Tibial nerve (tissue), 4 donors: ENCODE results near the gene TCF12. TPM values are rescaled to one million over a fixed set of nuclear protein-coding genes. Genes with fewer than 3 reads are reported as not detected.

Experiments used
- DNase-seq, 2 donors: peaks; one replicate each; pipeline ENCODE4 v3.0.0-alpha.2; 2019; ENCODE audit warnings: low spot score in 2 of 2
- H3K27ac ChIP-seq, 4 donors: fragments of 200-600 bp; sonication (generic) in 3 of 4; one replicate each; pipeline ENCODE4 v1.5.1; 2017 to 2019; ENCODE audit warnings: mild to moderate bottlenecking in 1 of 4
- H3K27me3 ChIP-seq, 2 donors: fragments of 200-600 bp; sonication (generic) in 1 of 2; one replicate each; pipeline versions ENCODE4 v1.5.1 to v1.6.0; 2017 to 2019
- H3K36me3 ChIP-seq, 3 donors: fragments of 200-600 bp; sonication (generic); one replicate each; pipeline ENCODE4 v1.5.1; 2018 to 2019
- H3K4me1 ChIP-seq, 4 donors: fragments of 200-600 bp; sonication (generic) in 3 of 4; one replicate each; pipeline ENCODE4 v1.5.1; 2017 to 2019
- H3K4me3 ChIP-seq, 4 donors: fragments of 200-600 bp; sonication (generic) in 3 of 4; one replicate each; pipeline ENCODE4 v1.5.1; 2017 to 2019; ENCODE audit warnings: mild to moderate bottlenecking in 1 of 4, moderate library complexity in 1 of 4
- H3K9me3 ChIP-seq, 4 donors: fragments of 200-600 bp; sonication (generic) in 3 of 4; one replicate each; pipeline ENCODE4 v1.5.1; 2017 to 2019
- CTCF ChIP-seq, 5 experiments: fragments of 200-600 bp in 3 of 5; fragments of 450-650 bp in 2 of 5; sonication (generic) in 3 of 5; IDR thresholded peaks; one replicate each; pipeline ENCODE4 v1.5.1; 2016 to 2019; ENCODE audit warnings: antibody characterized with exemption in 5 of 5, mild to moderate bottlenecking in 3 of 5, moderate library complexity in 2 of 5
- EP300 ChIP-seq, 2 donors: sonication (generic); formaldehyde crosslinking; IDR thresholded peaks; one replicate each; pipeline ENCODE4 v1.6.1; 2017; ENCODE audit warnings: antibody characterized with exemption in 2 of 2, mild to moderate bottlenecking in 1 of 2
- POLR2A ChIP-seq, 2 donors: fragments of 450-650 bp; IDR thresholded peaks; one replicate each; pipeline ENCODE4 v1.6.1; 2017; ENCODE audit warnings: antibody characterized with exemption in 2 of 2, mild to moderate bottlenecking in 2 of 2, moderate library complexity in 2 of 2
- WGBS, 2 donors: methylation state at CpG; one replicate each; pipeline ENCODE4 v1.1.5; 2018; 5-methylcytosine and 5-hydroxymethylcytosine counted together
- total RNA-seq, 4 donors: library from RNA; depleted of rRNA; stranded (reverse); fragments of >200 nt; gene quantifications; one replicate each; pipeline ENCODE4 v1.1.0, GENCODE V29; 2016

The TCF12 gene
- total RNA-seq, 4 donors from 2014 or later, result 117 to 181 (median 174) TPM

- H3K4me1 ChIP-seq, result peaks cover 0 to 69% (median 11%) of the 10 kb centered on the region in 4 donors
- WGBS, 2 donors, result 30 to 35% methylated on average over 2 of the region's 2 CpGs
- no peaks in the 10 kb centered on the region for H3K36me3 ChIP-seq
- H3K27ac ChIP-seq, result no peak overlapping the region
- no peak for TF ChIP-seq EP300 (IDR thresholded peaks at IDR 0.05)
- no peak for TF ChIP-seq POLR2A (IDR thresholded peaks at IDR 0.05)
- no peak for TF ChIP-seq CTCF (IDR thresholded peaks at IDR 0.05)
- DNase-seq, result no peak
- H3K4me3 ChIP-seq, result no peak overlapping the region
- no peaks in the 10 kb centered on the region for H3K27me3 ChIP-seq
- no peaks in the 10 kb centered on the region for H3K9me3 ChIP-seq
Observed at GRCh38 chr15:57060799-57061198, 142.4 kb downstream of the TCF12 start.

- DNase-seq, result no peak
- TF ChIP-seq CTCF (IDR thresholded peaks at IDR 0.05) (no peak), EP300 (IDR thresholded peaks at IDR 0.05) (no peak), POLR2A (IDR thresholded peaks at IDR 0.05) (no peak)
Observed at GRCh38 chr15:57061281-57061680, 142.8 kb downstream of the TCF12 start.

GRCh38 chr15:57061696-57062095 is 143.3 kb downstream of the TCF12 start:
- no peaks in the 10 kb centered on the region for H3K9me3 ChIP-seq
- peaks cover 0 to 62% (median 11%) of the 10 kb centered on the region in 4 donors for H3K4me1 ChIP-seq

More at GRCh38 chr15:57061281-57061680, 142.8 kb downstream of the TCF12 start:
- Histone ChIP-seq H3K9me3 (no peaks in the 10 kb centered on the region), H3K36me3 (no peaks in the 10 kb centered on the region), H3K4me3 (no peak overlapping the region), H3K27me3 (no peaks in the 10 kb centered on the region), H3K4me1 (peaks cover 0 to 66% (median 11%) of the 10 kb centered on the region in 4 donors), H3K27ac (no peak overlapping the region)
- 87 to 88% methylated on average over 2 of the region's 2 CpGs for WGBS, 2 donors

GRCh38 chr15:57064033-57064432 is 145.6 kb downstream of the TCF12 start:
- TF ChIP-seq EP300 (IDR thresholded peaks at IDR 0.05) (no peak), POLR2A (IDR thresholded peaks at IDR 0.05) (no peak), CTCF (IDR thresholded peaks at IDR 0.05) (no peak)
- Histone ChIP-seq H3K9me3 (no peaks in the 10 kb centered on the region), H3K4me1 (peaks cover 0 to 41% (median 5%) of the 10 kb centered on the region in 4 donors), H3K36me3 (no peaks in the 10 kb centered on the region), H3K27ac (no peak overlapping the region), H3K4me3 (no peak overlapping the region), H3K27me3 (no peaks in the 10 kb centered on the region)
- DNase-seq, result no peak

More at GRCh38 chr15:57061696-57062095, 143.3 kb downstream of the TCF12 start:
- WGBS, 2 donors, result 98 to 99% methylated on average over 2 of the region's 2 CpGs
- H3K36me3 ChIP-seq, result no peaks in the 10 kb centered on the region
- no peak for DNase-seq
- H3K27me3 ChIP-seq, result no peaks in the 10 kb centered on the region
- no peak for TF ChIP-seq POLR2A (IDR thresholded peaks at IDR 0.05)
- no peak overlapping the region for H3K4me3 ChIP-seq
- H3K27ac ChIP-seq, result no peak overlapping the region

- no peak for DNase-seq
- no peak overlapping the region for H3K27ac ChIP-seq
- H3K4me3 ChIP-seq, result no peak overlapping the region
- H3K36me3 ChIP-seq, result no peaks in the 10 kb centered on the region
- no peaks in the 10 kb centered on the region for H3K27me3 ChIP-seq
- WGBS, 2 donors, result 89 to 92% methylated on average over 2 of the region's 2 CpGs
- H3K4me1 ChIP-seq, result peaks cover 0 to 18% (median 0%) of the 10 kb centered on the region in 4 donors
- no peaks in the 10 kb centered on the region for H3K9me3 ChIP-seq
- no peak for TF ChIP-seq CTCF (IDR thresholded peaks at IDR 0.05)
- TF ChIP-seq POLR2A (IDR thresholded peaks at IDR 0.05), result no peak
- TF ChIP-seq EP300 (IDR thresholded peaks at IDR 0.05), result no peak
Observed at GRCh38 chr15:57069423-57069822, 151.0 kb downstream of the TCF12 start.

- H3K4me3 ChIP-seq, result no peak overlapping the region
- H3K4me1 ChIP-seq, result peaks cover 0 to 17% (median 0%) of the 10 kb centered on the region in 4 donors
- 85 to 91% methylated on average over 1 of the region's 1 CpG for WGBS, 2 donors
- no peak overlapping the region for H3K27ac ChIP-seq
- H3K36me3 ChIP-seq, result no peaks in the 10 kb centered on the region
- DNase-seq, result no peak
- no peak for TF ChIP-seq EP300 (IDR thresholded peaks at IDR 0.05)
- no peak for TF ChIP-seq CTCF (IDR thresholded peaks at IDR 0.05)
- TF ChIP-seq POLR2A (IDR thresholded peaks at IDR 0.05), result no peak
- H3K27me3 ChIP-seq, result no peaks in the 10 kb centered on the region
- no peaks in the 10 kb centered on the region for H3K9me3 ChIP-seq
Observed at GRCh38 chr15:57070674-57071073, 152.2 kb downstream of the TCF12 start.
